B cell (primary cell): ENCODE data around the gene SPECC1. TPM values are rescaled to one million over a fixed set of nuclear protein-coding genes. Genes with fewer than 3 reads are reported as not detected.

ENCODE experiments used
- ATAC-seq: fragments of 200-7000 bp; cut with Tn5 transposase; one replicate; pipeline ENCODE4 v1.10.0; 2021; ENCODE audit warnings: low read depth, mild to moderate bottlenecking, moderate number of reproducible peaks, moderate library complexity
- CTCF ChIA-PET: fragments of 350-600 bp; sonication (Branson Sonifier 250); formaldehyde crosslinking; loops from one replicate; lab custom pipeline; 2021; ENCODE audit warnings: antibody characterized with exemption, inconsistent platforms; lab: Charles Lee
- POLR2A ChIA-PET: fragments of 350-600 bp; sonication (Branson Sonifier 250); formaldehyde crosslinking; loops from one replicate; lab custom pipeline; 2021; ENCODE audit warnings: antibody characterized with exemption; lab: Charles Lee
- DNase-seq: peaks from one replicate; pipeline ENCODE4 v3.0.0; 2013
- H2AFZ ChIP-seq: 2 replicates; pipeline ENCODE4 v1.6.1; 2012; ENCODE audit warnings: mild to moderate bottlenecking, low read depth, low read length; ENCODE audit not compliant: insufficient read depth, poor library complexity, severe bottlenecking
- H3K27ac ChIP-seq, 2 donors: 1 replicate in 1 of 2; 2 replicates in 1 of 2; pipeline ENCODE4 v1.5.1; 2012 to 2013; ENCODE audit warnings: low read length in 2 of 2, mild to moderate bottlenecking in 2 of 2, moderate library complexity in 1 of 2
- H3K27me3 ChIP-seq, 4 experiments: fragments of 200-600 bp in 1 of 4; sonication (generic) in 1 of 4; replicated peaks in 1 of 4; 1 replicate in 2 of 4; 2 replicates in 2 of 4; pipeline versions ENCODE4 v1.6.1 to v1.7.0; 2013 to 2016; ENCODE audit warnings: low read length in 3 of 4, mild to moderate bottlenecking in 2 of 4, mixed read lengths in 1 of 4, moderate library complexity in 1 of 4; ENCODE audit not compliant: insufficient read depth in 4 of 4, control insufficient read depth in 3 of 4; ENCODE audit errors: control extremely low read depth in 1 of 4
- H3K36me3 ChIP-seq, 2 experiments: replicated peaks in 1 of 2; 1 replicate in 1 of 2; 2 replicates in 1 of 2; pipeline versions ENCODE4 v1.6.1 to v1.7.1; 2013; ENCODE audit warnings: low read length in 1 of 2; ENCODE audit not compliant: insufficient read depth in 2 of 2, control insufficient read depth in 1 of 2; ENCODE audit errors: control extremely low read depth in 1 of 2, extremely low read depth in 1 of 2
- H3K4me1 ChIP-seq, 2 donors: fragments of 200-600 bp in 1 of 2; sonication (generic) in 1 of 2; 1 replicate in 1 of 2; 2 replicates in 1 of 2; pipeline versions ENCODE4 v1.5.1 to v1.6.1; 2013 to 2017; ENCODE audit warnings: low read length in 2 of 2; ENCODE audit not compliant: control insufficient read depth in 2 of 2, insufficient read depth in 2 of 2
- H3K4me2 ChIP-seq: replicated peaks from 2 replicates; pipeline ENCODE3; 2012; ENCODE audit warnings: mild to moderate bottlenecking, low read depth, low read length; ENCODE audit not compliant: poor library complexity, severe bottlenecking
- H3K4me3 ChIP-seq, 5 experiments: fragments of 200-600 bp in 1 of 5; sonication (generic) in 1 of 5; 1 replicate in 3 of 5; 2 replicates in 2 of 5; pipeline versions ENCODE4 v1.5.1 to v1.7.0; 2011 to 2016; ENCODE audit warnings: low read length in 4 of 5, mild to moderate bottlenecking in 4 of 5, low read depth in 2 of 5, control low read depth in 1 of 5, moderate library complexity in 1 of 5; ENCODE audit not compliant: insufficient read depth in 1 of 5; ENCODE audit errors: control extremely low read depth in 1 of 5, extremely low read depth in 1 of 5
- H3K79me2 ChIP-seq: fragments of 200-600 bp; sonication (generic); one replicate; pipeline ENCODE4 v1.6.0; 2016; ENCODE audit warnings: low read length; ENCODE audit not compliant: control insufficient read depth, insufficient read depth
- H3K9ac ChIP-seq: fragments of 200-600 bp; sonication (generic); 2 replicates; pipeline ENCODE4 v1.6.1; 2017; ENCODE audit warnings: mild to moderate bottlenecking, low read length, moderate library complexity
- H3K9me3 ChIP-seq, 3 donors: one replicate each; pipeline versions ENCODE4 v1.6.1 to v1.7.1; 2013; ENCODE audit warnings: low read length in 2 of 3; ENCODE audit not compliant: control insufficient read depth in 2 of 3, insufficient read depth in 1 of 3; ENCODE audit errors: control extremely low read depth in 1 of 3
- H4K20me1 ChIP-seq: 2 replicates; pipeline ENCODE4 v1.6.0; 2012; ENCODE audit warnings: mild to moderate bottlenecking, low read length; ENCODE audit not compliant: insufficient read depth, control insufficient read depth, poor library complexity, severe bottlenecking
- H3K27ac Mint-ChIP-seq: one replicate; pipeline ENCODE4 v1.8.0; 2021; ENCODE audit warnings: mixed read lengths
- H3K27me3 Mint-ChIP-seq: one replicate; pipeline ENCODE4 v1.8.0; 2021; ENCODE audit warnings: mixed read lengths
- H3K4me1 Mint-ChIP-seq: one replicate; pipeline ENCODE4 v1.8.0; 2021; ENCODE audit warnings: mixed read lengths
- H3K4me3 Mint-ChIP-seq: one replicate; pipeline ENCODE4 v1.8.0; 2021; ENCODE audit warnings: mixed read lengths
- H3K9me3 Mint-ChIP-seq: one replicate; pipeline ENCODE4 v1.8.0; 2022; ENCODE audit warnings: mixed read lengths; ENCODE audit not compliant: insufficient read depth
- EZH2 ChIP-seq: IDR thresholded peaks from 2 replicates; pipeline ENCODE4 v1.6.1; 2012; ENCODE audit warnings: borderline replicate concordance, low read depth, mild to moderate bottlenecking, moderate library complexity, low read length; ENCODE audit not compliant: insufficient read depth, poor library complexity, severe bottlenecking
- WGBS: methylation state at CpG from one replicate; pipeline ENCODE4 v1.1.5; 2013; ENCODE audit warnings: missing lambda C conversion rate; ENCODE audit not compliant: insufficient coverage; 5-methylcytosine and 5-hydroxymethylcytosine counted together
- intact Hi-C: fragments of 100-400 bp; cut with micrococcal nuclease; formaldehyde crosslinking; loops from one replicate; pipeline ENCODE4 v1.10.0; 2022
- polyA plus RNA-seq: library from polyadenylated mRNA; depleted of rRNA; stranded (reverse); fragments of >200 nt; gene quantifications from 2 replicates; pipeline ENCODE4 v1.2.3, GENCODE V29; 2012
- total RNA-seq, 2 donors: library from RNA; stranded (reverse); fragments of 120-200 nt in 1 of 2; gene quantifications; 1 replicate in 1 of 2; 2 replicates in 1 of 2; pipeline versions ENCODE4 v1.2.3 to v1.2.4, GENCODE V29; 2013 to 2022
- TF ChIP-seq, protein P1 (sequence below): fragments of 200-600 bp; IDR thresholded peaks from one replicate; pipeline ENCODE4 v1.8.0; 2022; ENCODE audit warnings: antibody characterized with exemption, mild to moderate bottlenecking

The SPECC1 gene
- total and polyA plus RNA-seq, 2 donors (not counting 1 experiment from before 2014, with no cell fraction given): 4.6 to 7.4 TPM

DNA sequence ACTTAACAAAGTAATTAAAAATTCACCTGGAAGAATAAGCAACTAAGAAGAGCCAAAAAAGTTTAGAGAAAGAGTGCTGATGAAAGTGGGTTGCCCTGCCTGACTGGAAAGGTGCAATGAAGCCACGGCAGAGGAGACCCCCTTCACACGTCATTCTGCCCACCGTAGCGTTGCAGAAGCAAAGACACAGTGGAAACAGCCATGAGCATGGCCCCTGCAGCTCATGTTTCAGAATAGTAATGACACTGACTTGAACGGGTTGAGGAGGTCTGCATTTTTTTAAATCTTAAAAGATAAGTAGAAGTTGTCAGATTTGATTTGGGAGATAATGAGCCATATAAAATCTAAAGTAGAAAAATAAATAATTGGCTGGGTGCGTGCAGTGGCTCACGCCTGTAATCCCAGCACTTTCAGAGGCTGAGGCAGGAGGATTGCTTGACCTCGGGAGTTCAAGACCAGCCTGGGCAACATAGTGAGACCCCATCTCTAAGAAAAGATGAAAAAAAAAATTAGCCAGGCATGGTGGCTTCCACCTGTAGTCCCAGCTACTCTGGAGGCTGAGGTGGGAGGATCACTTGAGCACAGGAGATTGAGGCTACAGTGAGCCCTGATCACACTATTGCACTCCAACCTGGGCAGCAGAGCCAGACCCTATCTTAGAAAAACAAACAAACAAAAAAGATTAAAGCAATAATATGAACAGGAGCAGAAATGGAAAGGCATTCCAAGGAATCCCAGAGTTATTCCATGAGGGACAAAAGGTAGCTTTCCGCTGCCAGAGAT, 273.6 kb downstream of the SPECC1 start:
- Histone ChIP-seq H3K27me3 (no peaks in the 10 kb centered on the region), H3K4me1 (no peaks in the 10 kb centered on the region), H3K9me3 (no peaks in the 10 kb centered on the region), H2AFZ (no peak overlapping the region), H3K79me2 (no peaks in the 10 kb centered on the region), H3K9ac (no peak overlapping the region), H3K4me3 (no peak overlapping the region), H3K4me2 (no peak overlapping the region), H3K27ac (no peak overlapping the region), H3K36me3 (no peaks in the 10 kb centered on the region), H4K20me1 (no peaks in the 10 kb centered on the region)
- intact Hi-C loops: no loop called here
- H3K4me1 Mint-ChIP-seq: no peaks in the 10 kb centered on the region
- POLR2A ChIA-PET: no interaction called here
- DNase-seq: no peak
- ATAC-seq: no peak
- CTCF ChIA-PET: interaction anchor here (1.4 kb wide), 1 partner anchor 160 kb away, joined by 3 read pairs; no protein-coding TSS in a partner anchor
- no peaks in the 10 kb centered on the region for H3K9me3 Mint-ChIP-seq
- H3K27me3 Mint-ChIP-seq: no peaks in the 10 kb centered on the region
- H3K27ac Mint-ChIP-seq: no peak overlapping the region
- TF ChIP-seq EZH2: no peak
- TF ChIP-seq, protein P1, sequence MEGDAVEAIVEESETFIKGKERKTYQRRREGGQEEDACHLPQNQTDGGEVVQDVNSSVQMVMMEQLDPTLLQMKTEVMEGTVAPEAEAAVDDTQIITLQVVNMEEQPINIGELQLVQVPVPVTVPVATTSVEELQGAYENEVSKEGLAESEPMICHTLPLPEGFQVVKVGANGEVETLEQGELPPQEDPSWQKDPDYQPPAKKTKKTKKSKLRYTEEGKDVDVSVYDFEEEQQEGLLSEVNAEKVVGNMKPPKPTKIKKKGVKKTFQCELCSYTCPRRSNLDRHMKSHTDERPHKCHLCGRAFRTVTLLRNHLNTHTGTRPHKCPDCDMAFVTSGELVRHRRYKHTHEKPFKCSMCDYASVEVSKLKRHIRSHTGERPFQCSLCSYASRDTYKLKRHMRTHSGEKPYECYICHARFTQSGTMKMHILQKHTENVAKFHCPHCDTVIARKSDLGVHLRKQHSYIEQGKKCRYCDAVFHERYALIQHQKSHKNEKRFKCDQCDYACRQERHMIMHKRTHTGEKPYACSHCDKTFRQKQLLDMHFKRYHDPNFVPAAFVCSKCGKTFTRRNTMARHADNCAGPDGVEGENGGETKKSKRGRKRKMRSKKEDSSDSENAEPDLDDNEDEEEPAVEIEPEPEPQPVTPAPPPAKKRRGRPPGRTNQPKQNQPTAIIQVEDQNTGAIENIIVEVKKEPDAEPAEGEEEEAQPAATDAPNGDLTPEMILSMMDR: no peak
- H3K4me3 Mint-ChIP-seq: no peak overlapping the region
- WGBS: 94% methylated on average over 8 of the region's 9 CpGs

DNA sequence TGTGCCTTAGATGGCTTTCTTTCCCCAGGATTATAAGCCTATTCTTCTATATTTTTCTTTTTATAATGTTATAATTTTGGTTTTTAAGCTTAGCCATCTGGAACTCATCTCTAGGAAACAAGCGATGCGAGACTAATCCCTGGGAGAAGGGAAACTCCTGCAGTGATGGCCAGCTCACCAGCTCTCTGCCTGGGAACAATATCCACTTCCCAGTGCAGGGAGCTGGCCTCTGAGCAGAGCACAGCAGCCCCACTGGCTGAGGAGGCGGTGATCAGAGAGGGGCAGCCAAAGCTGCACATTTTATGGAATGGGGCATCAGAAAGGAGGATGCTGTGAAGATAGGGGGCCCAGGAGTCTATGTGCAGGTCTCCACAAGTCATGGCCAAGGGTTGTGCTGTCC, 274.9 kb downstream of the SPECC1 start:
- H3K4me1 Mint-ChIP-seq: no peaks in the 10 kb centered on the region

More for the DNA sequence above, 274.9 kb downstream of the SPECC1 start:
- Histone ChIP-seq H3K36me3 (no peaks in the 10 kb centered on the region), H2AFZ (no peak overlapping the region), H3K4me1 (no peaks in the 10 kb centered on the region), H3K9me3 (no peaks in the 10 kb centered on the region), H3K4me3 (no peak overlapping the region), H3K9ac (no peak overlapping the region), H3K79me2 (no peaks in the 10 kb centered on the region), H3K4me2 (no peak overlapping the region), H3K27me3 (no peaks in the 10 kb centered on the region), H4K20me1 (no peaks in the 10 kb centered on the region), H3K27ac (no peak overlapping the region)
- Mint-ChIP-seq H3K9me3 (no peaks in the 10 kb centered on the region), H3K27me3 (no peaks in the 10 kb centered on the region), H3K27ac (no peak overlapping the region), H3K4me3 (no peak overlapping the region)
- ChIA-PET POLR2A (no interaction called here), CTCF (interaction anchor here (0.6 to 1.4 kb wide), 2 partner anchors 162 to 735 kb away, joined by 3 read pairs; no protein-coding TSS in a partner anchor)
- intact Hi-C loops: no loop called here
- TF ChIP-seq, protein P1: no peak
- TF ChIP-seq EZH2: no peak
- WGBS: 100% methylated on average over 3 of the region's 3 CpGs
- DNase-seq (no peak), ATAC-seq (no peak)
